Endothelial cell of hepatic sinusoid (primary cell): ENCODE measurements around the gene RPL4.

Source experiments
- in situ Hi-C: cut with HindIII; loops from 2 replicates; pipeline ENCODE4 v1.10.0; 2017; ENCODE audit warnings: low sequenced_read_pairs

RPL4 gene

GRCh38 chr15:66504563-66505429, at the start of gene RPL4, which contains the start of gene ZWILCH:
Gene RPL4, minus strand, starts transcription at chr15:66504855. Its CDS starts 65 bp downstream, at chr15:66504790.
Gene ZWILCH, plus strand, starts transcription at chr15:66505326. Its CDS starts 13 bp downstream, at chr15:66505339.
- in situ Hi-C loops: loop anchor here (5.0 kb wide), 1 partner anchor 92 kb away; no protein-coding TSS in a partner anchor

- in situ Hi-C loops: no loop called here
These were observed 40.6 kb upstream of the RPL4 start for GRCh38 chr15:66545255-66545654.

- in situ Hi-C loops: no loop called here
These were observed 38.2 kb upstream of the RPL4 start for GRCh38 chr15:66542896-66543295.

- in situ Hi-C loops: no loop called here
These were observed 30.4 kb upstream of the RPL4 start for GRCh38 chr15:66535056-66535455.

- in situ Hi-C loops: no loop called here
These were observed 20.2 kb upstream of the RPL4 start for GRCh38 chr15:66524838-66525237.

GRCh38 chr15:66523926-66524325, 19.3 kb upstream of the RPL4 start:
- in situ Hi-C loops: no loop called here

GRCh38 chr15:66515901-66516322, 11.3 kb upstream of the RPL4 start:
- in situ Hi-C loops: no loop called here

- in situ Hi-C loops: no loop called here
These were observed 9.9 kb upstream of the RPL4 start for GRCh38 chr15:66514586-66514985.

- in situ Hi-C loops: no loop called here
These were observed 3.7 kb upstream of the RPL4 start for GRCh38 chr15:66508293-66508883.

GRCh38 chr15:66505818-66506217, 1.2 kb upstream of the RPL4 start:
- in situ Hi-C loops: no loop called here

- in situ Hi-C loops: no loop called here
These were observed 766 bp upstream of the RPL4 start for GRCh38 chr15:66505430-66505811.

- in situ Hi-C loops: loop anchor here (5.0 kb wide), 1 partner anchor 92 kb away; no protein-coding TSS in a partner anchor
These were observed 684 bp downstream of the RPL4 start for GRCh38 chr15:66503780-66504562.

GRCh38 chr15:66503041-66503648, 1.5 kb downstream of the RPL4 start:
- in situ Hi-C loops: loop anchor here (5.0 kb wide), 1 partner anchor 91 kb away; no protein-coding TSS in a partner anchor

GRCh38 chr15:66502491-66502890, 2.2 kb downstream of the RPL4 start:
- in situ Hi-C loops: loop anchor here (5.0 kb wide), 1 partner anchor 90 kb away; no protein-coding TSS in a partner anchor

GRCh38 chr15:66500346-66500745, 4.3 kb downstream of the RPL4 start:
- in situ Hi-C loops: loop anchor here (5.0 kb wide), 1 partner anchor 88 kb away; no protein-coding TSS in a partner anchor

GRCh38 chr15:66498501-66499386, 5.9 kb downstream of the RPL4 start:
- in situ Hi-C loops: loop anchor here (10.0 kb wide), 2 partner anchors 104 to 184 kb away; no protein-coding TSS in a partner anchor

- in situ Hi-C loops: loop anchor here (10.0 kb wide), 2 partner anchors 103 to 183 kb away; no protein-coding TSS in a partner anchor
These were observed 6.9 kb downstream of the RPL4 start, which contains the start of gene SNAPC5 for GRCh38 chr15:66497502-66498455. Gene SNAPC5, minus strand, starts transcription at chr15:66497762. Its CDS starts 31 bp downstream, at chr15:66497731.

- in situ Hi-C loops: loop anchor here (10.0 kb wide), 2 partner anchors 102 to 182 kb away; no protein-coding TSS in a partner anchor
These were observed 7.6 kb downstream of the RPL4 start for GRCh38 chr15:66496951-66497501.
